GM23248 (cell line): ENCODE results near the gene DCST2. TPM values are rescaled to one million over a fixed set of nuclear protein-coding genes. Genes with fewer than 3 reads are reported as not detected.

Experiments used
- DNase-seq: peaks from one replicate; pipeline ENCODE4 v3.0.0-alpha.2; 2015
- H2AFZ ChIP-seq: fragments of 200-600 bp; sonication (generic); 2 replicates; pipeline ENCODE4 v1.6.1; 2016; ENCODE audit warnings: antibody characterized with exemption
- H3F3A ChIP-seq: fragments of 200-600 bp; sonication (generic); 2 replicates; pipeline ENCODE4 v1.6.1; 2016; ENCODE audit warnings: mild to moderate bottlenecking, antibody characterized with exemption, mixed run types; ENCODE audit not compliant: insufficient read depth
- H3K27ac ChIP-seq: fragments of 200-600 bp; sonication (generic); 2 replicates; pipeline ENCODE4 v1.5.1; 2016; ENCODE audit warnings: mild to moderate bottlenecking
- H3K27me3 ChIP-seq: fragments of 200-600 bp; sonication (generic); replicated peaks from 2 replicates; pipeline ENCODE4 v1.6.1; 2016; ENCODE audit warnings: mild to moderate bottlenecking; ENCODE audit not compliant: insufficient read depth
- H3K36me3 ChIP-seq: fragments of 200-600 bp; sonication (generic); 2 replicates; pipeline ENCODE4 v1.6.1; 2016; ENCODE audit warnings: low read depth, mild to moderate bottlenecking
- H3K4me1 ChIP-seq: fragments of 200-600 bp; sonication (generic); 2 replicates; pipeline ENCODE4 v1.6.1; 2016; ENCODE audit warnings: mild to moderate bottlenecking; ENCODE audit not compliant: insufficient read depth
- H3K4me2 ChIP-seq: fragments of 200-600 bp; sonication (generic); one replicate; pipeline ENCODE4 v1.6.1; 2016; ENCODE audit warnings: mild to moderate bottlenecking; ENCODE audit not compliant: unreplicated experiment
- H3K4me3 ChIP-seq: fragments of 200-600 bp; sonication (generic); 2 replicates; pipeline ENCODE4 v1.5.1; 2016; ENCODE audit warnings: mild to moderate bottlenecking
- H3K79me2 ChIP-seq: fragments of 200-600 bp; sonication (generic); 2 replicates; pipeline ENCODE4 v1.6.1; 2016; ENCODE audit warnings: mild to moderate bottlenecking; ENCODE audit not compliant: insufficient read depth
- H3K9ac ChIP-seq: fragments of 200-600 bp; sonication (generic); 2 replicates; pipeline ENCODE4 v1.6.1; 2016; ENCODE audit warnings: mild to moderate bottlenecking
- H3K9me2 ChIP-seq: fragments of 200-600 bp; sonication (generic); 2 replicates; pipeline ENCODE4 v1.6.1; 2016; ENCODE audit warnings: mixed run types, mild to moderate bottlenecking, moderate library complexity; ENCODE audit not compliant: insufficient read depth
- H3K9me3 ChIP-seq: fragments of 200-600 bp; sonication (generic); one replicate; pipeline ENCODE4 v1.6.1; 2017; ENCODE audit warnings: low read depth
- H4K20me1 ChIP-seq: fragments of 200-600 bp; sonication (generic); 2 replicates; pipeline ENCODE4 v1.6.0; 2016; ENCODE audit not compliant: insufficient read depth
- EZH2 ChIP-seq: fragments of 200-600 bp; sonication (generic); IDR thresholded peaks from 2 replicates; pipeline ENCODE4 v1.6.1; 2018; ENCODE audit warnings: antibody characterized with exemption, mild to moderate bottlenecking; ENCODE audit not compliant: insufficient read depth, poor library complexity, severe bottlenecking
- EZH2phosphoT487 ChIP-seq: fragments of 200-600 bp; sonication (generic); IDR thresholded peaks from 2 replicates; pipeline ENCODE4 v1.6.1; 2018; ENCODE audit warnings: antibody characterized with exemption, moderate library complexity, mild to moderate bottlenecking, low read depth; ENCODE audit not compliant: insufficient read depth
- WGBS, 2 experiments: methylation state at CpG; one replicate each; pipeline ENCODE4 v1.1.6; 2015 to 2017; ENCODE audit warnings: low lambda C conversion rate in 2 of 2, low coverage in 1 of 2; ENCODE audit errors: missing lambda C conversion rate in 2 of 2; 5-methylcytosine and 5-hydroxymethylcytosine counted together
- in situ Hi-C: fragments of 300-500 bp; cut with MboI; formaldehyde crosslinking; loops from 2 replicates; pipeline ENCODE4 v1.15.0; 2020
- microRNA-seq: library from miRNA; unstranded; fragments of <30 nt; microRNA quantifications from one replicate; pipeline ENCODE4, GENCODE V29; 2016; ENCODE audit warnings: borderline number of aligned reads
- polyA plus RNA-seq: library from polyadenylated mRNA; unstranded; fragments of >200 nt; fragmentation: Nextera tagmentation; extraction: Ambion mirVana; gene quantifications from 2 replicates; pipeline ENCODE4 v1.2.1, GENCODE V29; 2016
- small RNA-seq: library from RNA; depleted of rRNA; stranded (forward); fragments of <200 nt; gene quantifications from one replicate; pipeline ENCODE3, GENCODE V24; 2014; ENCODE audit warnings: low read depth, low replicate concordance
- total RNA-seq: library from RNA; depleted of rRNA; stranded (reverse); fragments of >200 nt; shearing (Covaris generic); gene quantifications from 2 replicates; pipeline ENCODE4 v1.2.3, GENCODE V29; 2014; rRNA removed

DCST2 gene
- total and polyA plus RNA-seq, 2 experiments from 2014 or later = 0.14 TPM; not detected in 1

GRCh38 chr1:154969860-154970452 is 63.6 kb downstream of the DCST2 start:
- DNase-seq = peak; percentile 35
- H4K20me1 ChIP-seq = no peaks in the 10 kb centered on the region
- peaks cover 30% of the 10 kb centered on the region for H3K4me1 ChIP-seq
- H3K36me3 ChIP-seq = peaks cover 24% of the 10 kb centered on the region
- peaks cover 46% of the 10 kb centered on the region for H3F3A ChIP-seq
- peak overlapping the region; percentile 99 for H3K27ac ChIP-seq
- WGBS, 2 experiments = 4 to 6% methylated on average over 5 to 17 of the region's 22 CpGs
- in situ Hi-C loops = no loop called here
- peak overlapping the region; percentile 96 for H3K4me2 ChIP-seq
- H3K27me3 ChIP-seq = no peaks in the 10 kb centered on the region
- H3K9ac ChIP-seq = peak overlapping the region; percentile 98
- H3K9me2 ChIP-seq = no peaks in the 10 kb centered on the region
- H2AFZ ChIP-seq = no peak overlapping the region
- peaks cover 57% of the 10 kb centered on the region for H3K79me2 ChIP-seq
- H3K4me3 ChIP-seq = peak overlapping the region; percentile 82
- no peak for TF ChIP-seq EZH2
- no peak for TF ChIP-seq EZH2phosphoT487
- H3K9me3 ChIP-seq = no peaks in the 10 kb centered on the region

GRCh38 chr1:154969246-154969645 is 64.3 kb downstream of the DCST2 start:
- no peak for DNase-seq
- 32 to 45% methylated on average over 5 of the region's 5 CpGs for WGBS, 2 experiments
- Histone ChIP-seq H3K9me2 (no peaks in the 10 kb centered on the region), H3K9ac (peak overlapping the region; percentile 98), H3K9me3 (no peaks in the 10 kb centered on the region), H3K4me2 (peak overlapping the region; percentile 96), H3K79me2 (peaks cover 64% of the 10 kb centered on the region), H3K36me3 (peaks cover 26% of the 10 kb centered on the region), H4K20me1 (no peaks in the 10 kb centered on the region), H2AFZ (no peak overlapping the region), H3K4me3 (peak overlapping the region; percentile 82), H3K4me1 (peaks cover 30% of the 10 kb centered on the region), H3K27ac (peak overlapping the region; percentile 99; the same call in 1 of the 2 replicates), H3K27me3 (no peaks in the 10 kb centered on the region), H3F3A (peaks cover 52% of the 10 kb centered on the region)
- TF ChIP-seq EZH2 (no peak), EZH2phosphoT487 (no peak)
- in situ Hi-C loops = no loop called here

DNA sequence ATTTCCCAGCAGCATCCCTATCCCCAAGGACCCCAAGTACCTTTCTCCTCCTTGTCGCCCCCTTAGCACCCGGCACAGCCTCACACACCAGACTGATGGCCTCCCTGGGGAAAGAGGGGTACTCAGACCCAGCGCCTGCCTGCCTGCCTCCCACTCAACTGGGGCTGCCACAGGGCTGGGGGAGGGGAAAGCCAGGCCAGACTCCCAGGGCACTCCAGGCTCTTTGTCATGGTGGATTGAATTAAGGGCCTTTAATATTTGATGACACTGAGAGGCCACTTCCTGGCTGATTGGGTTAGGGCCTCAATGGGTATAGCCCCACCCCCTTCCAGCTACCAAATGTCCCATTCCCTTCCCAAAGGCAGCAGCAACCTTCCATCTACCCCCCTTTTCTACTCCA is 64.8 kb downstream of the DCST2 start:
- Histone ChIP-seq H3K9me3 (no peaks in the 10 kb centered on the region), H3K36me3 (peaks cover 26% of the 10 kb centered on the region), H3K27ac (no peak overlapping the region), H3F3A (peaks cover 57% of the 10 kb centered on the region), H3K79me2 (peaks cover 64% of the 10 kb centered on the region), H3K4me2 (peak overlapping the region; percentile 96), H3K9ac (peak overlapping the region; percentile 98), H3K27me3 (no peaks in the 10 kb centered on the region), H4K20me1 (no peaks in the 10 kb centered on the region), H2AFZ (no peak overlapping the region), H3K4me1 (peaks cover 30% of the 10 kb centered on the region), H3K4me3 (peak overlapping the region; percentile 82), H3K9me2 (no peaks in the 10 kb centered on the region)
- WGBS, 2 experiments = 90 to 98% methylated on average over 3 of the region's 3 CpGs
- DNase-seq = no peak
- no peak for TF ChIP-seq EZH2
- TF ChIP-seq EZH2phosphoT487 = no peak
- in situ Hi-C loops = no loop called here

Small RNAs within 50 kb of the gene (microRNA-seq; reads per million reads assigned to microRNA genes)
- gene MIR4258 = not detected

Small RNAs within 50 kb of the gene (small RNA-seq; reads per million reads assigned to genes)
- gene MIR4258 = not detected

Other genes with a start within 250 kb of the DCST2 start
- gene KCNN3, start 163.5 kb downstream of the DCST2 start, total RNA-seq = not detected in 2 replicates
- not detected in 2 replicates for gene KCNN3, start 163.5 kb downstream of the DCST2 start, polyA plus RNA-seq
- gene PMVK, start 97.1 kb downstream of the DCST2 start, total RNA-seq = 2.1 and 6.4 TPM in 2 replicates
- gene PMVK, start 97.1 kb downstream of the DCST2 start, polyA plus RNA-seq = 36.6 and 40.2 TPM in 2 replicates
- 70.4 and 72.2 TPM in 2 replicates for gene PBXIP1, start 77.7 kb downstream of the DCST2 start, total RNA-seq
- 25.9 and 26.4 TPM in 2 replicates for gene PBXIP1, start 77.7 kb downstream of the DCST2 start, polyA plus RNA-seq
- gene PYGO2, start 72.0 kb downstream of the DCST2 start, total RNA-seq = 13.2 and 14.9 TPM in 2 replicates
- gene PYGO2, start 72.0 kb downstream of the DCST2 start, polyA plus RNA-seq = 14.7 and 15.4 TPM in 2 replicates
- 295 and 319 TPM in 2 replicates for gene SHC1, start 63.0 kb downstream of the DCST2 start, total RNA-seq
- gene SHC1, start 63.0 kb downstream of the DCST2 start, polyA plus RNA-seq = 275 and 278 TPM in 2 replicates
- gene CKS1B, start 59.1 kb downstream of the DCST2 start, total RNA-seq = 45.6 and 50.3 TPM in 2 replicates
- gene CKS1B, start 59.1 kb downstream of the DCST2 start, polyA plus RNA-seq = 113 and 119 TPM in 2 replicates
- 15.6 and 21.3 TPM in 2 replicates for gene FLAD1, start 50.4 kb downstream of the DCST2 start, total RNA-seq
- gene FLAD1, start 50.4 kb downstream of the DCST2 start, polyA plus RNA-seq = 26.4 and 30.2 TPM in 2 replicates
- gene LENEP, start 40.2 kb downstream of the DCST2 start, total RNA-seq = not detected in 2 replicates
- gene LENEP, start 40.2 kb downstream of the DCST2 start, polyA plus RNA-seq = not detected in 2 replicates
- gene ZBTB7B, start 31.0 kb downstream of the DCST2 start, total RNA-seq = 16.8 and 27.0 TPM in 2 replicates
- gene ZBTB7B, start 31.0 kb downstream of the DCST2 start, polyA plus RNA-seq = 2.3 and 2.9 TPM in 2 replicates
- not detected in 2 replicates for gene DCST1, start within 50 bp of the DCST2 start, total RNA-seq
- gene DCST1, start within 50 bp of the DCST2 start, polyA plus RNA-seq = not detected in 2 replicates
- 85.6 and 109 TPM in 2 replicates for gene ADAM15, start 17.5 kb upstream of the DCST2 start, total RNA-seq
- gene ADAM15, start 17.5 kb upstream of the DCST2 start, polyA plus RNA-seq = 73.0 and 80.4 TPM in 2 replicates
- gene EFNA4, start 30.0 kb upstream of the DCST2 start, total RNA-seq = 2.4 and 5.5 TPM in 2 replicates
- gene EFNA4, start 30.0 kb upstream of the DCST2 start, polyA plus RNA-seq = 4.4 and 4.6 TPM in 2 replicates
- 1.4 and 3.0 TPM in 2 replicates for gene EFNA3, start 45.1 kb upstream of the DCST2 start, total RNA-seq
- 2.5 and 2.7 TPM in 2 replicates for gene EFNA3, start 45.1 kb upstream of the DCST2 start, polyA plus RNA-seq
- gene EFNA1, start 94.1 kb upstream of the DCST2 start, total RNA-seq = not detected in 2 replicates
- gene EFNA1, start 94.1 kb upstream of the DCST2 start, polyA plus RNA-seq = not detected in 2 replicates
- 33.4 and 34.1 TPM in 2 replicates for gene SLC50A1, start 102.1 kb upstream of the DCST2 start, total RNA-seq
- gene SLC50A1, start 102.1 kb upstream of the DCST2 start, polyA plus RNA-seq = 55.1 and 58.3 TPM in 2 replicates
- 21.8 and 50.7 TPM in 2 replicates for gene DPM3, start 106.8 kb upstream of the DCST2 start, total RNA-seq
- gene DPM3, start 106.8 kb upstream of the DCST2 start, polyA plus RNA-seq = 75.3 and 82.3 TPM in 2 replicates
- gene KRTCAP2, start 139.5 kb upstream of the DCST2 start, total RNA-seq = 92.7 and 189 TPM in 2 replicates
- 480 and 484 TPM in 2 replicates for gene KRTCAP2, start 139.5 kb upstream of the DCST2 start, polyA plus RNA-seq
- 3.4 TPM in 2 replicates for gene TRIM46, start 140.1 kb upstream of the DCST2 start, total RNA-seq
- 1.6 and 2.1 TPM in 2 replicates for gene TRIM46, start 140.1 kb upstream of the DCST2 start, polyA plus RNA-seq
- gene THBS3, start 174.1 kb upstream of the DCST2 start, total RNA-seq = 20.6 and 21.4 TPM in 2 replicates
- gene THBS3, start 174.1 kb upstream of the DCST2 start, polyA plus RNA-seq = 14.9 and 16.6 TPM in 2 replicates
- 39.6 and 61.4 TPM in 2 replicates for gene MTX1, start 174.9 kb upstream of the DCST2 start, total RNA-seq
- 69.2 and 78.6 TPM in 2 replicates for gene MTX1, start 174.9 kb upstream of the DCST2 start, polyA plus RNA-seq
- gene ENTREP3, start 221.7 kb upstream of the DCST2 start, total RNA-seq = 6.4 and 8.0 TPM in 2 replicates
- gene ENTREP3, start 221.7 kb upstream of the DCST2 start, polyA plus RNA-seq = 8.0 TPM in 2 replicates
- 53.6 and 80.5 TPM in 2 replicates for gene SCAMP3, start 228.6 kb upstream of the DCST2 start, total RNA-seq
- gene SCAMP3, start 228.6 kb upstream of the DCST2 start, polyA plus RNA-seq = 135 and 141 TPM in 2 replicates
- 16.8 and 24.0 TPM in 2 replicates for gene CLK2, start 239.7 kb upstream of the DCST2 start, total RNA-seq
- 10.2 and 10.4 TPM in 2 replicates for gene CLK2, start 239.7 kb upstream of the DCST2 start, polyA plus RNA-seq
- gene HCN3, start 243.7 kb upstream of the DCST2 start, total RNA-seq = 0.76 and 1.4 TPM in 2 replicates
- gene HCN3, start 243.7 kb upstream of the DCST2 start, polyA plus RNA-seq = 1.6 and 1.9 TPM in 2 replicates